ENCODE data around the gene CNPY3.

GRCh38 chr6:42940493-42941045 lies 11.3 kb downstream of the CNPY3 start:
- no peak for TF ChIP-seq FOXM1 (IDR thresholded peaks at IDR 0.05; ENCODE audit: low read depth, low read length)
- no peak for TF ChIP-seq POLR2AphosphoS5 (IDR thresholded peaks at IDR 0.05; ENCODE audit: low read length)
- no peak for TF ChIP-seq TAF1 (IDR thresholded peaks at IDR 0.05; ENCODE audit: borderline replicate concordance, low read depth, low read length)

Data from GM12878 (cell line).